Mesothelial cell of epicardium (in vitro differentiated cells): ENCODE measurements around the gene RAG2. TPM values are rescaled to one million over a fixed set of nuclear protein-coding genes. Genes with fewer than 3 reads are reported as not detected.
"Not testable (repeated sequence)": the region's sequence is repeated elsewhere in the genome, so short reads cannot be mapped to it uniquely, and the experiment has no call there.

Experiments
- DNase-seq, 2 experiments: peaks; one replicate each; pipeline ENCODE4 v3.0.0; 2021; ENCODE audit warnings: low spot score in 2 of 2; ENCODE audit not compliant: unreplicated experiment in 2 of 2
- H3K27ac Mint-ChIP-seq: 2 replicates; pipeline ENCODE4 v1.8.0; 2021; ENCODE audit warnings: mixed read lengths
- H3K27me3 Mint-ChIP-seq: 2 replicates; pipeline ENCODE4 v1.8.0; 2021; ENCODE audit warnings: low read depth, mixed read lengths
- H3K36me3 Mint-ChIP-seq: 2 replicates; pipeline ENCODE4 v1.8.0; 2021; ENCODE audit warnings: mixed read lengths
- H3K4me1 Mint-ChIP-seq: 2 replicates; pipeline ENCODE4 v1.8.0; 2021; ENCODE audit warnings: mixed read lengths
- H3K4me3 Mint-ChIP-seq: 2 replicates; pipeline ENCODE4 v1.8.0; 2021; ENCODE audit warnings: mild to moderate bottlenecking, moderate library complexity, mixed read lengths
- H3K9me3 Mint-ChIP-seq: 2 replicates; pipeline ENCODE4 v1.8.0; 2021; ENCODE audit warnings: mixed read lengths
- CTCF ChIP-seq: fragments of 200-600 bp; sonication (generic); IDR thresholded peaks from one replicate; pipeline ENCODE4 v1.5.0; 2021; ENCODE audit warnings: antibody characterized with exemption; ENCODE audit not compliant: unreplicated experiment
- total RNA-seq: library from RNA; stranded (reverse); gene quantifications from 3 replicates; pipeline ENCODE4 v1.2.1, GENCODE V29; 2021

RAG2 gene
- total RNA-seq, 1 donor from 2014 or later: not detected

GRCh38 chr11:36565031-36565610 lies 32.9 kb downstream of the RAG2 start:
- no peaks in the 10 kb centered on the region for H3K9me3 Mint-ChIP-seq
- TF ChIP-seq CTCF: no peak
- H3K4me3 Mint-ChIP-seq: peak overlapping the region; percentile 65
- DNase-seq: no peak
- H3K27me3 Mint-ChIP-seq: peaks cover 27% of the 10 kb centered on the region
- H3K27ac Mint-ChIP-seq: no peak overlapping the region
- H3K4me1 Mint-ChIP-seq: peaks cover 8% of the 10 kb centered on the region
- no peaks in the 10 kb centered on the region for H3K36me3 Mint-ChIP-seq

GRCh38 chr11:36564376-36565030 lies 33.5 kb downstream of the RAG2 start:
- peak in 1 of 2 experiments; percentile 55 for DNase-seq
- Mint-ChIP-seq H3K27ac (no peak overlapping the region), H3K27me3 (peaks cover 32% of the 10 kb centered on the region)

GRCh38 chr11:36558571-36559413 lies 39.2 kb downstream of the RAG2 start:
- Mint-ChIP-seq H3K27ac (no peak overlapping the region), H3K4me3 (no peak overlapping the region), H3K27me3 (peaks cover 10% of the 10 kb centered on the region), H3K4me1 (no peaks in the 10 kb centered on the region), H3K9me3 (peaks cover 15% of the 10 kb centered on the region), H3K36me3 (no peaks in the 10 kb centered on the region)
- no peak for TF ChIP-seq CTCF
- no peak for DNase-seq

More at GRCh38 chr11:36564376-36565030, 33.5 kb downstream of the RAG2 start:
- peak; percentile 64 for TF ChIP-seq CTCF
- H3K4me3 Mint-ChIP-seq: peak overlapping the region; percentile 65
- peaks cover 8% of the 10 kb centered on the region for H3K4me1 Mint-ChIP-seq
- no peaks in the 10 kb centered on the region for H3K36me3 Mint-ChIP-seq
- peaks cover 4% of the 10 kb centered on the region for H3K9me3 Mint-ChIP-seq

GRCh38 chr11:36557991-36558390 lies 40.0 kb downstream of the RAG2 start:
- H3K9me3 Mint-ChIP-seq: peaks cover 15% of the 10 kb centered on the region
- peaks cover 10% of the 10 kb centered on the region for H3K27me3 Mint-ChIP-seq
- H3K36me3 Mint-ChIP-seq: no peaks in the 10 kb centered on the region
- H3K27ac Mint-ChIP-seq: no peak overlapping the region
- no peak for TF ChIP-seq CTCF
- no peak overlapping the region for H3K4me3 Mint-ChIP-seq
- no peak for DNase-seq
- H3K4me1 Mint-ChIP-seq: no peaks in the 10 kb centered on the region

- H3K27ac Mint-ChIP-seq, H3K4me1 Mint-ChIP-seq, H3K36me3 Mint-ChIP-seq, H3K4me3 Mint-ChIP-seq, DNase-seq: not testable (repeated sequence)
- Mint-ChIP-seq H3K9me3 (peaks cover 15% of the 10 kb centered on the region), H3K27me3 (peaks cover 10% of the 10 kb centered on the region)
These were observed 40.6 kb downstream of the RAG2 start for GRCh38 chr11:36557390-36557789.
